ENCODE measurements around the gene DTNB.
A peak's percentile ranks its signal among the peaks of the same experiment; 100 is the strongest.

The DTNB gene

DNA sequence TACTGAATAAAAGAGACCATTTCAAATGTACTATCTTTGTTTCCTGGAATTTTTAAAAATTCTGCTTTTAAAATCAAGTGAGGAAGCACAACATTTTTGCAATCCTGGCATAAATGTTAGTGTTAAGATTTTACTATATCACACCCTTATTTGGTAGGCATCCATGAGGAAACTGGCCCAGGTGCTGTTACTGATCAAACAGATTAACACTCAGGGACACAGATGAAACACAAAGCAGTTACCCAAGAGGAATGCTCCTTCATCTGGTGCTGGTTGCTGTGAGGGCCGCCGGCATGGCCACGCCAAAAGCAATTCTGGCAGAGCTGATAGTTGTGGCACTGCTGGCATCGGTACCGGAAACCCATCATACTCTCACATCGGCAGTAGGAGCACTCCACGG lies 96.8 kb downstream of the DTNB start:
- H3K4me2 ChIP-seq = no peak overlapping the region
- TF ChIP-seq Cebpa-rat (IDR thresholded peaks at IDR 0.05) = no peak
- peaks cover 21% of the 10 kb centered on the region for H3K4me1 ChIP-seq

GRCh38 chr2:25572638-25573037 lies 100.7 kb downstream of the DTNB start:
- Histone ChIP-seq H3K27ac (no peak overlapping the region), H3K27me3 (no peaks in the 10 kb centered on the region), H3K4me1 (no peaks in the 10 kb centered on the region), H4K20me1 (no peaks in the 10 kb centered on the region), H3K4me3 (no peak overlapping the region), H3K36me3 (peaks cover 14% of the 10 kb centered on the region; the same call in 1 of the 2 replicates), H3K9ac (no peak overlapping the region), H3K4me2 (no peak overlapping the region), H3K9me3 (no peaks in the 10 kb centered on the region)
- TF ChIP-seq Cebpa-rat (IDR thresholded peaks at IDR 0.05) = no peak

More for the DNA sequence above, 96.8 kb downstream of the DTNB start:
- H3K9ac ChIP-seq = no peak overlapping the region
- no peak overlapping the region for H3K4me3 ChIP-seq
- no peak overlapping the region for H3K27ac ChIP-seq
- no peaks in the 10 kb centered on the region for H3K27me3 ChIP-seq
- H3K36me3 ChIP-seq = peaks cover 14% of the 10 kb centered on the region; the same call in 1 of the 2 replicates
- H3K9me3 ChIP-seq = no peaks in the 10 kb centered on the region
- H4K20me1 ChIP-seq = no peaks in the 10 kb centered on the region

GRCh38 chr2:25570161-25570845 lies 103.1 kb downstream of the DTNB start:
- Histone ChIP-seq H3K27me3 (no peaks in the 10 kb centered on the region), H4K20me1 (no peaks in the 10 kb centered on the region), H3K4me1 (peaks cover 18% of the 10 kb centered on the region), H3K36me3 (peaks cover 7% of the 10 kb centered on the region; the same call in 1 of the 2 replicates), H3K9me3 (no peaks in the 10 kb centered on the region), H3K4me2 (no peak overlapping the region), H3K27ac (no peak overlapping the region), H3K9ac (no peak overlapping the region), H3K4me3 (no peak overlapping the region)
- TF ChIP-seq Cebpa-rat (IDR thresholded peaks at IDR 0.05) = no peak

- H3K4me1 ChIP-seq = peaks cover 29% of the 10 kb centered on the region
- no peak overlapping the region for H3K27ac ChIP-seq
- no peak for TF ChIP-seq Cebpa-rat (IDR thresholded peaks at IDR 0.05)
- peak overlapping the region; percentile 61 for H3K4me2 ChIP-seq
- H3K9me3 ChIP-seq = peaks cover 7% of the 10 kb centered on the region; the same call in 1 of the 2 replicates
- no peak overlapping the region for H3K9ac ChIP-seq
- H3K4me3 ChIP-seq = no peak overlapping the region
- H4K20me1 ChIP-seq = no peaks in the 10 kb centered on the region
- H3K36me3 ChIP-seq = no peaks in the 10 kb centered on the region
- no peaks in the 10 kb centered on the region for H3K27me3 ChIP-seq
Measured at GRCh38 chr2:25567406-25567805, 106.0 kb downstream of the DTNB start.

GRCh38 chr2:25566694-25567093 lies 106.7 kb downstream of the DTNB start:
- Histone ChIP-seq H3K9ac (peak overlapping the region; percentile 24; the same call in 1 of the 2 replicates), H3K27ac (peak overlapping the region; percentile 14; the same call in 1 of the 2 replicates), H3K36me3 (no peaks in the 10 kb centered on the region), H3K4me2 (peak overlapping the region; percentile 61), H3K9me3 (peaks cover 7% of the 10 kb centered on the region; the same call in 1 of the 2 replicates), H3K4me3 (no peak overlapping the region), H3K4me1 (peaks cover 29% of the 10 kb centered on the region), H4K20me1 (no peaks in the 10 kb centered on the region), H3K27me3 (no peaks in the 10 kb centered on the region)
- no peak for TF ChIP-seq Cebpa-rat (IDR thresholded peaks at IDR 0.05)

DNA sequence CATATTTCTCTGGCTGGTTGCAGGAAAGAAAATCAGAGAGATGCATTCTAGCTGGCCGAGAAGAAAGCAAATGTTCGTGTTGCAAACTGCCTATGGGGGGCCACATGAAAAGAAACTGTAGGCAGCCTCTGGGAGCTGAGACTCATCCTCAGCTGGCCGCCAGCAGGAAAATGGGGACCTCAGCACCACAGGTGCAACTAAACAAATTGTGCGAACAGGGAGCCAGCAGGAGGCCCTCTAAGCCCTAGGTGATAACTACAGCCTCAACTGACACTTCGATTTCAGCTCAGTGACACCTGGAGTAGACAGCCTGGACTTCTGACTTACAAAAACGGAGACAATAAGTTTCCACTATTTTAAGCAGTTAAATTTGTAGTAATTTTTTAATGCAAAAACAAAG lies 107.3 kb downstream of the DTNB start:
- Histone ChIP-seq H3K27ac (no peak overlapping the region), H3K36me3 (no peaks in the 10 kb centered on the region), H3K9me3 (peaks cover 12% of the 10 kb centered on the region), H4K20me1 (no peaks in the 10 kb centered on the region), H3K27me3 (no peaks in the 10 kb centered on the region), H3K9ac (no peak overlapping the region), H3K4me1 (peaks cover 29% of the 10 kb centered on the region), H3K4me2 (peak overlapping the region; percentile 61; the same call in 1 of the 2 replicates), H3K4me3 (no peak overlapping the region)
- no peak for TF ChIP-seq Cebpa-rat (IDR thresholded peaks at IDR 0.05)

GRCh38 chr2:25561136-25561850 lies 112.1 kb downstream of the DTNB start:
- H3K36me3 ChIP-seq = no peaks in the 10 kb centered on the region
- H3K27me3 ChIP-seq = no peaks in the 10 kb centered on the region
- peaks cover 51% of the 10 kb centered on the region for H3K4me1 ChIP-seq
- H3K4me3 ChIP-seq = no peak overlapping the region
- H3K27ac ChIP-seq = no peak overlapping the region
- no peak overlapping the region for H3K9ac ChIP-seq
- no peak overlapping the region for H3K4me2 ChIP-seq
- peaks cover 12% of the 10 kb centered on the region for H3K9me3 ChIP-seq
- no peaks in the 10 kb centered on the region for H4K20me1 ChIP-seq
- TF ChIP-seq Cebpa-rat (IDR thresholded peaks at IDR 0.05) = no peak

- Histone ChIP-seq H3K36me3 (no peaks in the 10 kb centered on the region), H3K4me1 (peaks cover 43% of the 10 kb centered on the region), H3K9me3 (peaks cover 12% of the 10 kb centered on the region), H3K4me2 (peak overlapping the region; percentile 73), H3K9ac (peak overlapping the region; percentile 52), H3K27ac (peak overlapping the region; percentile 76), H3K27me3 (no peaks in the 10 kb centered on the region), H3K4me3 (no peak overlapping the region), H4K20me1 (no peaks in the 10 kb centered on the region)
- TF ChIP-seq Cebpa-rat (IDR thresholded peaks at IDR 0.05) = no peak
Measured at GRCh38 chr2:25559148-25559547, 114.2 kb downstream of the DTNB start.

- Histone ChIP-seq H3K4me3 (no peak overlapping the region), H3K27ac (peak overlapping the region; percentile 76), H3K4me1 (peaks cover 35% of the 10 kb centered on the region), H3K9me3 (peaks cover 5% of the 10 kb centered on the region; the same call in 1 of the 2 replicates), H3K9ac (peak overlapping the region; percentile 52; the same call in 1 of the 2 replicates), H3K27me3 (no peaks in the 10 kb centered on the region), H4K20me1 (no peaks in the 10 kb centered on the region), H3K36me3 (no peaks in the 10 kb centered on the region), H3K4me2 (peak overlapping the region; percentile 73)
- no peak for TF ChIP-seq Cebpa-rat (IDR thresholded peaks at IDR 0.05)
Measured at GRCh38 chr2:25558262-25558661, 115.1 kb downstream of the DTNB start.

All from BLaER1 (cell line).